Ovary (tissue), 9 donors: ENCODE results near the gene WDR43. TPM values are rescaled to one million over a fixed set of nuclear protein-coding genes. Genes with fewer than 3 reads are reported as not detected.

Experiments used
- DNase-seq, 5 donors: peaks; one replicate each; pipeline ENCODE4 v3.0.0-alpha.2; 2019 to 2020
- H3K27ac ChIP-seq, 2 donors: fragments of 200-600 bp; one replicate each; pipeline versions ENCODE4 v1.5.1 to v1.8.0; 2019 to 2022
- H3K27me3 ChIP-seq: fragments of 200-600 bp; one replicate; pipeline ENCODE4 v1.8.0; 2022
- H3K36me3 ChIP-seq: fragments of 200-600 bp; sonication (generic); one replicate; pipeline ENCODE4 v1.5.1; 2019
- H3K4me1 ChIP-seq: one replicate; pipeline ENCODE4 v1.8.1; 2013; ENCODE audit warnings: mild to moderate bottlenecking, moderate library complexity; ENCODE audit not compliant: insufficient read depth
- H3K4me3 ChIP-seq: fragments of 200-600 bp; sonication (generic); one replicate; pipeline ENCODE4 v1.5.1; 2017
- H3K9me3 ChIP-seq, 2 donors: fragments of 200-600 bp in 1 of 2; sonication (generic) in 1 of 2; one replicate each; pipeline versions ENCODE4 v1.5.1 to v1.8.1; 2013 to 2019; ENCODE audit warnings: mild to moderate bottlenecking in 1 of 2, moderate library complexity in 1 of 2
- EP300 ChIP-seq: sonication (generic); formaldehyde crosslinking; IDR thresholded peaks from one replicate; pipeline ENCODE4 v1.6.1; 2017; ENCODE audit warnings: antibody characterized with exemption
- POLR2A ChIP-seq: fragments of 450-650 bp; IDR thresholded peaks from one replicate; pipeline ENCODE4 v1.6.1; 2017; ENCODE audit warnings: antibody characterized with exemption, mild to moderate bottlenecking, moderate library complexity
- WGBS, 3 donors: extraction: QIAGEN DNeasy Blood & Tissue Kit in 1 of 3; methylation state at CpG; one replicate each; pipeline versions ENCODE4 v1.1.5 to v1.1.7; 2013 to 2017; 5-methylcytosine and 5-hydroxymethylcytosine counted together
- intact Hi-C, 4 donors: fragments of 100-400 bp; cut with DNase I; formaldehyde crosslinking; loops; one replicate each; pipeline versions ENCODE4 v1.11.0 to v1.15.1; 2022 to 2023
- polyA plus RNA-seq, 2 donors: library from polyadenylated mRNA; stranded (reverse); fragments of 200-250 nt in 1 of 2; fragments of 350-450 nt in 1 of 2; fragmentation: Illumina TruSeq in 1 of 2; extraction: RNeasy Lipid Tissue Mini Kit (QIAGEN cat#74804) in 1 of 2; gene quantifications; one replicate each; pipeline ENCODE4 v1.2.3, GENCODE V29; 2013 to 2014
- total RNA-seq, 7 donors: library from RNA; depleted of rRNA in 2 of 7; stranded (reverse); fragments of >200 nt in 2 of 7; fragmentation: NEBNext Ultra II Directional in 3 of 7; extraction: Animal tissue kit (Norgen Biotek cat#: 25700) in 3 of 7; gene quantifications; one replicate each; pipeline versions ENCODE4 v1.1.0 to v1.2.4, GENCODE V29; 2016 to 2023
- TF ChIP-seq, protein P1 (sequence below), 3 donors: fragments of 450-650 bp in 2 of 3; fragments of 200-600 bp in 1 of 3; IDR thresholded peaks; one replicate each; pipeline versions ENCODE4 v1.5.1 to v1.8.0; 2016 to 2022; ENCODE audit warnings: antibody characterized with exemption in 3 of 3, mild to moderate bottlenecking in 1 of 3
- donor health status: DM: no; HTN: no; CAD: no; lungs with moderate emphysema.
- donor health status: DM: no; HTN: no; CAD: no.
- donor health status: Bipolar disorder and iron deficiency.
- donor health status: DM: yes; HTN: yes; CAD: no.
- donor health status: DM: no; HTN: no; CAD: no.
- donor health status: DM: yes; HTN: yes; CAD: no.

Gene WDR43
- total and polyA plus RNA-seq, 9 donors: 14.0 to 63.5 (median 43.5) TPM

DNA sequence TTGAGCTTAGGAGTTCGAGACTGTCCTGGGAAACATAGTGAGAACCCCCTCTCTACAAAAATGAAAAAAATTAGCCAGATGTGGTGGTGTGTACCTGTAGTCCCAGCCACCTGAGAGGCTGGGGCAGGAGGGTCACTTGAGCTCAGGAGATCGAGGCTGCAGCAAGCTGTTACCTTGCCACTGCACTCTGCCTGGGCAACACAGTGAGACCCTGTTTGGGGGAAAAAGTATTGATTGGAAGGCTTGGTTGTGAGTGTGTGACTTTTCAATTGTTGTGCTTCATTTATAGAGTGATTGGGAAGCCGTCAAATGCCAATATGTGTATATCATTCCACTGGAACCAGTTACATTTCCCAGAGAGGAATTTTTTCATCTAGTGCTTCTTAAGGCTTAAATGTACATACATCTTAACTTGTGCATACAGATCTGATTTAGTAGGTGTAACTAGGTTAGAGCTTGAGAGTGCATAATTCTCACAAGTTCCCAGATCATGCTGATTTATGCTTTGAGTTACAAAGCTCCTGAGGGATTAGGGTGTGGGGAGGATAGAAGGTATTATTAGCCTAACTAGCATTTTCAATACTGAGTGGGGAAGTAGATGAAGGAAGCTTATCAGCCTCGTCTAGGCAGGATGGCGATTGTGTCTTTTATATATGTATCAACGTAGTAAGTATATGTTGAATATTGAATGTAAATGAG lies 15.3 kb downstream of the WDR43 start:
- intact Hi-C loops: no loop called here
- DNase-seq: no peak
- Histone ChIP-seq H3K27ac (no peak overlapping the region), H3K36me3 (no peaks in the 10 kb centered on the region), H3K4me3 (no peak overlapping the region), H3K4me1 (no peaks in the 10 kb centered on the region), H3K27me3 (no peaks in the 10 kb centered on the region), H3K9me3 (no peaks in the 10 kb centered on the region)
- TF ChIP-seq EP300 (no peak), POLR2A (no peak)
- TF ChIP-seq, protein P1, sequence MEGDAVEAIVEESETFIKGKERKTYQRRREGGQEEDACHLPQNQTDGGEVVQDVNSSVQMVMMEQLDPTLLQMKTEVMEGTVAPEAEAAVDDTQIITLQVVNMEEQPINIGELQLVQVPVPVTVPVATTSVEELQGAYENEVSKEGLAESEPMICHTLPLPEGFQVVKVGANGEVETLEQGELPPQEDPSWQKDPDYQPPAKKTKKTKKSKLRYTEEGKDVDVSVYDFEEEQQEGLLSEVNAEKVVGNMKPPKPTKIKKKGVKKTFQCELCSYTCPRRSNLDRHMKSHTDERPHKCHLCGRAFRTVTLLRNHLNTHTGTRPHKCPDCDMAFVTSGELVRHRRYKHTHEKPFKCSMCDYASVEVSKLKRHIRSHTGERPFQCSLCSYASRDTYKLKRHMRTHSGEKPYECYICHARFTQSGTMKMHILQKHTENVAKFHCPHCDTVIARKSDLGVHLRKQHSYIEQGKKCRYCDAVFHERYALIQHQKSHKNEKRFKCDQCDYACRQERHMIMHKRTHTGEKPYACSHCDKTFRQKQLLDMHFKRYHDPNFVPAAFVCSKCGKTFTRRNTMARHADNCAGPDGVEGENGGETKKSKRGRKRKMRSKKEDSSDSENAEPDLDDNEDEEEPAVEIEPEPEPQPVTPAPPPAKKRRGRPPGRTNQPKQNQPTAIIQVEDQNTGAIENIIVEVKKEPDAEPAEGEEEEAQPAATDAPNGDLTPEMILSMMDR (IDR thresholded peaks at IDR 0.05): no peak
- 86 to 93% (median 92%) methylated on average over 6 of the region's 6 CpGs for WGBS, 3 donors

DNA sequence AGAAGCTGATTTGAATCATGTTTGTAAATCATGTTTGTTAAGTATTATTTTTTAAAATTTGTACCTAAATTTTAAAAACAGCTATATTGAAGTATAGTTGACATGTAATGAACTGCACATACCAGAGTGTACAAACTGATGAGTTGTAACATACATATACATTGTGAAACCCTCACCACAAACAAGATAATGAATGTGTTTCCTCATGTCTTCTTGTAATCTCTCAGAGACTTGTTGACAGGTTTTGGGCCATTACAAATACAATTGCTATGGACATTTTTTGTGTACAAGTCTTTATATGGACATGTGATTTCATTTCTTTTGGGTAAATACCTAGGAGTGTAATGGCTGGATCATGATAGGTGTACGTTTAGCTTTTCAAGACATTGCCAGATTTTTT lies 21.5 kb downstream of the WDR43 start:
- TF ChIP-seq POLR2A: no peak
- no peak for TF ChIP-seq EP300
- TF ChIP-seq, protein P1 (IDR thresholded peaks at IDR 0.05): no peak
- H3K9me3 ChIP-seq: no peaks in the 10 kb centered on the region
- H3K36me3 ChIP-seq: no peaks in the 10 kb centered on the region
- H3K4me3 ChIP-seq: no peak overlapping the region
- no peaks in the 10 kb centered on the region for H3K4me1 ChIP-seq
- no peaks in the 10 kb centered on the region for H3K27me3 ChIP-seq
- DNase-seq: no peak
- WGBS, 3 donors: 89 to 95% (median 93%) methylated on average over 1 of the region's 1 CpG
- intact Hi-C loops: no loop called here
- no peak overlapping the region for H3K27ac ChIP-seq

DNA sequence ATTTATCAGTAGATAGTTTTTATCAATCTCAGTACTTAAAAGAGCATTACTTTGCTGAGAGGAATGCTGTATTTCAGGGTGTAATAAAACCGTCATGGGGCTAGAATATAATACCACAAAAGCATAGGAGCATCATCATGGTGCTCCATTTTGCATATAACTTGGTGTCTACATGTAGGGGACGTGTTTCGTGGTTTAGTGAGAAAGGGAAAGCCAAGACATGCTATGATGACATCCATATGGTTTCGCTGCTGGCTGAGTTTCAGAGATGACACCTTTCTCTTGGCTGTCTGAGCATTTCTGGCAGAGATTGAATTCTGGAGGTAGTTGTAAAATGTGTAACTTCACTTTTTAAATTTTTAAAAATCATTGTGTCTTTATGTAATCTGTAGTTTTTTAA lies 32.4 kb downstream of the WDR43 start:
- intact Hi-C loops: no loop called here
- TF ChIP-seq POLR2A: no peak
- TF ChIP-seq, protein P1 (IDR thresholded peaks at IDR 0.05): no peak
- no peak for TF ChIP-seq EP300
- Histone ChIP-seq H3K36me3 (no peaks in the 10 kb centered on the region), H3K4me1 (no peaks in the 10 kb centered on the region), H3K27ac (no peak overlapping the region), H3K27me3 (no peaks in the 10 kb centered on the region), H3K4me3 (no peak overlapping the region), H3K9me3 (no peaks in the 10 kb centered on the region)
- 77 to 86% (median 83%) methylated on average over 4 of the region's 4 CpGs for WGBS, 3 donors
- DNase-seq: no peak

DNA sequence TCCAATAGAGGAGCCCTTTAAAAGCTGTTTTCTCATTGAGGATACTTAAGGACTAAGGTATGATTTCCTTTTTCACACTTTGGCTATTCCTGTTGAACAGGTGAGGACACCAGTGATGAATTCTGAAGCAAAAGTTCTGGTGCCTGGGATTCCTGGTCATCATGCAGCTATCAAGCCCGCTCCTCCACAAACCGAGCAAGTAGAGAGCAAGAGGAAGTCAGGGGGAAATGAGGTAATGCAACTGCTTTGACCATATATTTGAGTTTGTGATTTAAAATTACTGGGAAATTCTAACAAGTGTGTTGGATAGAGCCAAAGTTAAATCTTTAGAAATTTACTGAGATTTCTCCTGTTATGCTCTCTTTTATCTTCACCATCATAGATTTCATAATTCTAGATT lies 33.0 kb downstream of the WDR43 start:
- Histone ChIP-seq H3K4me1 (no peaks in the 10 kb centered on the region), H3K4me3 (no peak overlapping the region), H3K36me3 (no peaks in the 10 kb centered on the region), H3K9me3 (no peaks in the 10 kb centered on the region), H3K27me3 (no peaks in the 10 kb centered on the region), H3K27ac (no peak overlapping the region)
- intact Hi-C loops: no loop called here
- WGBS, 3 donors: 92 to 96% (median 95%) methylated on average over 2 of the region's 2 CpGs
- DNase-seq: no peak
- TF ChIP-seq EP300: no peak
- TF ChIP-seq, protein P1 (IDR thresholded peaks at IDR 0.05): no peak
- TF ChIP-seq POLR2A: no peak
